ENCODE measurements around the gene PRKCQ.

PRKCQ gene

DNA sequence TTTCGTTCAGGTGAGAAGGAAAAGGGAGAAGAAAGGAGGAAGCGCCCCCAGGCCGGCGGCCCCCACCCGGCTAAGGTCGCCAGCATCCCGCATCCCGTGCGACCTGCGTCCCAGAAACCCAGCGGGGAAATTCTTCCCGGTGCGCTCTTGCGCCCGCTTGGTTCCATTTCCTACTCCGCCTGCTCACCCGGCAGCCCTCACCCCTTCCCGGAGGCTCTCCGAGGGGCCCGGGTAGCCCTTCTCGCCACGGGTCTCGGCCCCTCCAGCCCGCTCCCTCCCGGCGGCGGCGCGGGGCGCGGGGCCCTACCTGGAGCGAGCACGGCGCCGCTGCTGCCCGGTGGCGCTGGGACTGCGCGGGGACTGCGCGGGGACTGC, at the start of gene PRKCQ:
Gene PRKCQ (minus strand): TSS at position 373 of the 375 bp plus-strand sequence. CDS start 65,141 bp downstream, outside the sequence.
- no peaks in the 10 kb centered on the region; the same call in 1 of the 2 replicates for H3K9me3 ChIP-seq (ENCODE audit: control insufficient read depth, insufficient read depth, low read length)
- H3K36me3 ChIP-seq (ENCODE audit: insufficient read depth, low read length), result peaks cover 4% of the 10 kb centered on the region; the same call in 1 of the 2 replicates
- H3K4me1 ChIP-seq (ENCODE audit: insufficient read depth, low read length), result no peaks in the 10 kb centered on the region; the same call in 1 of the 2 replicates
- peak within 1 kb of the TSS; percentile 99 for H3K9ac ChIP-seq (ENCODE audit: low read depth, low read length)

DNA sequence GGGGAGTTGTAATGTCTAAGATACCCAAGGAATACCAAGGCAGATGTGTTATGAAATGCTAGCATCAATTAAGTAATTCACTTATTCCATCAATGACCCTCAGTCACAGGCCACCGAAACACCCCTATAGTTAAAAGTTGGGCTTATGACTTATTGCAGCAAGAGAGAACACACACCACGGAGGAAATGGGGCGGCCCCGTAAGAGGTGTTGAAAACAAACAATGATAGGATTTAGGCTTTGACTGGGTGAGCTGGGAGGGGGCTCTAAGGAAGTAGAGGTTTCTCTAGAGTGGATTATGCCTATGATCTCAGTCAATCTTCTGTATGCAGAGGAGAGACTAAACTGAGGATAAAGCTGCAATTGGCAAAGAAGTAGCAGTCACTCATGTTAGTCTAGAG, 45.4 kb upstream of the PRKCQ start:
- Histone ChIP-seq H3K9ac (ENCODE audit: low read depth, low read length) (no peak overlapping the region), H3K36me3 (ENCODE audit: insufficient read depth, low read length) (no peaks in the 10 kb centered on the region), H3K9me3 (ENCODE audit: control insufficient read depth, insufficient read depth, low read length) (no peaks in the 10 kb centered on the region), H3K4me1 (ENCODE audit: insufficient read depth, low read length) (peaks cover 27% of the 10 kb centered on the region)

DNA sequence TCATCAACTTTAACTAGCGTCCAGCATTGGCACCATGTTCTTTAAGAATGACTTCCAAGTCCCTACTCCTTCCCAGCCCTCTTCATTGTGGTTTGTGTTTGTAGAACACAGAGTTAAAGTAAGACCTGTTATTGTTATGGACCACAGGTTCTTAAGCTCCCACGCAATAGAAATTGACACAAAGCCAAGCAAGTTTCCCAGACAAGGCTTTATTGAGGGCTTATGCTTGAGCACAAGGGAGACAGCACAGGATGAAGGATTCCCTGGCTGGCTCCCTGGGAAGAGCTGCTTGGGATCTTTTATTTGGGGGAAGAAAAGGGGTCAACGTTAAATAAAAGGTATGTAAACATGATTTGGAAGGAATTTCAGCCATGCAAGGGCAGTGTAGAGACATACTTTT, 44.3 kb upstream of the PRKCQ start:
- no peaks in the 10 kb centered on the region for H3K9me3 ChIP-seq (ENCODE audit: control insufficient read depth, insufficient read depth, low read length)
- H3K4me1 ChIP-seq (ENCODE audit: insufficient read depth, low read length), result peaks cover 27% of the 10 kb centered on the region
- H3K9ac ChIP-seq (ENCODE audit: low read depth, low read length), result no peak overlapping the region

DNA sequence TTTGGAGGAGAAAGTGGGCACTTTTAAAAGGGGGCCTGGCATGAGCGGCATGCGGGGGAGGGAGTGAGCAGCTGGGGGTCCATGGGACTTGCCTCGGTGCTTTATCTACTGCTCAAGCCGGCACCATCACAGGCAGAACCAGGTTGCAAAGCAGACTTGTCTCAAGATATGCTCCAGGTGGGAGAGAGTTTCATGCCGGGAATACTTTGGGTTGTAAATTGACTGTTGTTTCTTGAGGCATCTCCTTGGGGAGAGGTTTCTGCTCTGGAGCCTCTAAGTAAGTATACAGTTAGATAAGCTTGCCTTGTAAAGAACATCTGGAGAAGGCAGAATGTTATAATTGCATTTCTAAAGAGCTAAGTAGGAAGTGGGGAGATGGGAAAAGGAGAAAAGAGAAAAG, 42.8 kb upstream of the PRKCQ start:
- peaks cover 20% of the 10 kb centered on the region for H3K4me1 ChIP-seq (ENCODE audit: insufficient read depth, low read length)
- H3K9me3 ChIP-seq (ENCODE audit: control insufficient read depth, insufficient read depth, low read length), result no peaks in the 10 kb centered on the region
- H3K36me3 ChIP-seq (ENCODE audit: insufficient read depth, low read length), result no peaks in the 10 kb centered on the region
- H3K9ac ChIP-seq (ENCODE audit: low read depth, low read length), result no peak overlapping the region

More for the DNA sequence above, 44.3 kb upstream of the PRKCQ start:
- no peaks in the 10 kb centered on the region for H3K36me3 ChIP-seq (ENCODE audit: insufficient read depth, low read length)

DNA sequence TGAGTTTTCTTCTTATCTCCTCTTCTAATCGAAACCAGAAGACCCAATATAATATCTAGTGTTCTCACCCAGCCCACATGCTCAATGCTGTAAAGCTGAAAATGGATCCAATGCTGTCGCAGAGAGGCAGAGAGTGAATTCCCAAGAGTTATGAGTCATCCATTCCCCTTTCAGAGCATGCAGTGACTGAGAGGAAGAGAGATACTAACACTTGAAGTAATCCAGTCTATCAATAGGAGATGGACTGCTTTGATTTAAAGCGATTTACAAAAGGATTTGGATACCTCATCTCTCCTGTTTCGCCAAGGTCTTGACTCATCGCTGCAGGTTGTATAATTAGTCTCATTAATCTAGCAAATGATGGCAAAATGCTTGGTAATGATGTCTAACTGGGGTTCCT, 41.5 kb upstream of the PRKCQ start:
- Histone ChIP-seq H3K4me1 (ENCODE audit: insufficient read depth, low read length) (peaks cover 15% of the 10 kb centered on the region), H3K36me3 (ENCODE audit: insufficient read depth, low read length) (no peaks in the 10 kb centered on the region), H3K9me3 (ENCODE audit: control insufficient read depth, insufficient read depth, low read length) (no peaks in the 10 kb centered on the region), H3K9ac (ENCODE audit: low read depth, low read length) (no peak overlapping the region)

DNA sequence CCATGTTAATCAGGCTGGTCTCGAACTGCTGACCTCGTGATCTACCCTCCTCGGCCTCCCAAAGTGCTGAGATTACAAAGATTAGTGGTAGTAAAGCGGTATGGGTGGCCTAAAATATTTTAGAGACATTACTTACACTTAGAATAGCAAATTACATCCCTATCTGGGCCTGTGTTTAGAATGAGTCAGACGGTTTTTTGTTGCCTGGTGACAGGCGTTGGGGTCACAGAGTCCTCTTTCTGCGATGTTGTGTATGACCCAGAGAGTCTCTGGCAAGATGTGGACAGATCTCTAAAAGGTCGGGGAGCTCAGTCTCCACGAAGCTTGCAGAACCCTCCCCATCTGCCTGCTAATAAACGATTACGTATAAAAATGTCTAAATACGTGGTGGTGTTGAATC, 39.6 kb upstream of the PRKCQ start:
- Histone ChIP-seq H3K36me3 (ENCODE audit: insufficient read depth, low read length) (no peaks in the 10 kb centered on the region), H3K9me3 (ENCODE audit: control insufficient read depth, insufficient read depth, low read length) (no peaks in the 10 kb centered on the region), H3K4me1 (ENCODE audit: insufficient read depth, low read length) (peaks cover 15% of the 10 kb centered on the region), H3K9ac (ENCODE audit: low read depth, low read length) (no peak overlapping the region)

DNA sequence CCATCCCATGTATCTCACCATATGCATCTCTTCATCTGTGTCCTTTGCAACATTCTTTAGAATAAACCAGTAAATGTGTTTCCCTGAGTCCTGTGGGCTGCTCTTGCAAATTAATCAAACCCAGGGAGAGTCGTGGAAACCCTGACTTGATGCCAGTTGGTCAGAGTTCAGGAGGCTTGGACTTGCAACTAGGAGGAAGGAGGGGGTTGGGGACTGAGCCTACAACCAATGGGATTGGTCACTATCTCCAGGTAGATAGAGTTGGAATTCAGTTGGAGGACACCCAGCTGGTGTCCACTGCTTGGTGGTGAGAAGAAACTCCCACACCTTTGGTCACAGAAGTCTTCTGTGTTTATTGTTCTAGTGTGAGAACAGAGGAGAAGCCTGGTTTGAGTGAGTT, 38.3 kb upstream of the PRKCQ start:
- H3K36me3 ChIP-seq (ENCODE audit: insufficient read depth, low read length), result no peaks in the 10 kb centered on the region
- no peak overlapping the region for H3K9ac ChIP-seq (ENCODE audit: low read depth, low read length)
- H3K4me1 ChIP-seq (ENCODE audit: insufficient read depth, low read length), result peaks cover 10% of the 10 kb centered on the region
- peaks cover 6% of the 10 kb centered on the region; the same call in 1 of the 2 replicates for H3K9me3 ChIP-seq (ENCODE audit: control insufficient read depth, insufficient read depth, low read length)

DNA sequence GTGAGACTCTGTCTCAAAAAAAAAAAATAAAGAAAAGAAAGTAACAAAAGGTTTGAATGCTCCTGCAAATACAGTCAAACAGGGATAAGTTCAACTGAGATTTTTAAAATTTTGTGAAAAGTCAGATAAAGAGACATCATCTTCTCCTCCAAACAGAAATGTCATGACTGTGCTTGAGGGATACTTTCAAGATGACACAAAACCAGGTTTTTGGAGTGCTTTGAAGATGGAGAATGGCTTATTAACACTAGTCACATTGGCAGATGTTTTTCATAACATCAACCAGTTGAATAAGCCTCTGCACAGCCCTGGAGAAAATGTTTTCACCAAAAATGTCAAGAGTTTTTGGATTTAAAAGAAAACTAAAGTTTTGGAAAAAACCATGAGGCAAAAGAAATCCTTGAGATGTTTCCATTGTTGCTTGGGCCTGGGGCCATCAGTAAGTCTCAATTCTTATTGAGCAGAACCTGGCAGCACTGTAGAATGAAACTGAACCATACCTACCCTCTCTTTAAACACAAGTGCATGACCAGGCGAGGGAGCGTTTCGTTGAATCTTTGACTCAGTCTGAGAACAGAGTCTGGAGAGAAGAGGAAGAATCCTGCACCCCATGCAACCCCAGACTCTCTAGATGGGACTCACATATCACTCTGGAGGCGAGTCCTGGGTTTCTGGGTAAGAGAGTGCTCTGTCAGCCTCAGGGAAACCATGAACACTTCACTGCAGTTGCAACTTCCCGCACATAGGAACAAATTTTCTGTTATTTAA, 37.4 kb upstream of the PRKCQ start:
- peaks cover 6% of the 10 kb centered on the region; the same call in 1 of the 2 replicates for H3K9me3 ChIP-seq (ENCODE audit: control insufficient read depth, insufficient read depth, low read length)
- H3K4me1 ChIP-seq (ENCODE audit: insufficient read depth, low read length), result peaks cover 10% of the 10 kb centered on the region; the same call in 1 of the 2 replicates
- H3K9ac ChIP-seq (ENCODE audit: low read depth, low read length), result no peak overlapping the region
- no peaks in the 10 kb centered on the region for H3K36me3 ChIP-seq (ENCODE audit: insufficient read depth, low read length)

DNA sequence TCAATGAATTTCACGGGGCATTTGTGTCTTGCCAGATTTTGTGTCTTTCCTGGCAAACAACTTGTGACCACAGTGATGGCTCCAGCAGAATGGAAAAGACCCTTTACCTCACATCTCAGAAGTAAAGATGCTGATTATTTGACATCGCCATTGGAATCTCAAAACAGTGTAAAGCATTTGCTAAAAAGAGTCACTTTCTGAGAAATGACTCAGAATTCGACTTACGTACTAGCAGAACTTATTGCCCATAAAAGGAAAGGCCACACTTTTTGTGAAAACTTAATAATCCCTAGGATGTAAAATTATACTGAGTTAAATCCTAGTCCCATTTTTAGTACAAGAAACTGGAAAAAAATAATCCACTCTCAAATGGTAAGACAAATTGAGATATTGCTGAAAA, 35.9 kb upstream of the PRKCQ start:
- Histone ChIP-seq H3K9ac (ENCODE audit: low read depth, low read length) (no peak overlapping the region), H3K9me3 (ENCODE audit: control insufficient read depth, insufficient read depth, low read length) (peaks cover 6% of the 10 kb centered on the region; the same call in 1 of the 2 replicates), H3K36me3 (ENCODE audit: insufficient read depth, low read length) (no peaks in the 10 kb centered on the region), H3K4me1 (ENCODE audit: insufficient read depth, low read length) (no peaks in the 10 kb centered on the region)

DNA sequence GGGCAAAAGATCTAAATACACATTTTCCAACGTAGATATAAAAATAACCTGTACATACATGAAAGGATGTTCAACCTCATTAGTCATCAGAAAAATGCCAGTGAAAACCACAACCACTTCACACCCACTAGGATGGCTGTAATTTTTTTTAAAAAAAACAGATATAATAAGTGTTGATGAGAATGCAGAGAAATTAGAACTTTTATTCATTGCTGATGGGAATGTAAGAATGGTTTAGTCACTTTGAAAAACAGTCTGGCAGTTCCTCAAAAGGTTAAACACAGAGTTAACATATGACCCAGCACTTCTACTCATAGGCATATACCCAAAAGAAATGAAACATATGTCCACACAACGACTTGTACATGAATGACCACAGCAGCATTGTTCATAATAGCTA, 32.3 kb upstream of the PRKCQ start:
- no peaks in the 10 kb centered on the region for H3K36me3 ChIP-seq (ENCODE audit: insufficient read depth, low read length)
- H3K9me3 ChIP-seq (ENCODE audit: control insufficient read depth, insufficient read depth, low read length), result peaks cover 6% of the 10 kb centered on the region
- no peaks in the 10 kb centered on the region for H3K4me1 ChIP-seq (ENCODE audit: insufficient read depth, low read length)
- H3K9ac ChIP-seq (ENCODE audit: low read depth, low read length), result no peak overlapping the region

DNA sequence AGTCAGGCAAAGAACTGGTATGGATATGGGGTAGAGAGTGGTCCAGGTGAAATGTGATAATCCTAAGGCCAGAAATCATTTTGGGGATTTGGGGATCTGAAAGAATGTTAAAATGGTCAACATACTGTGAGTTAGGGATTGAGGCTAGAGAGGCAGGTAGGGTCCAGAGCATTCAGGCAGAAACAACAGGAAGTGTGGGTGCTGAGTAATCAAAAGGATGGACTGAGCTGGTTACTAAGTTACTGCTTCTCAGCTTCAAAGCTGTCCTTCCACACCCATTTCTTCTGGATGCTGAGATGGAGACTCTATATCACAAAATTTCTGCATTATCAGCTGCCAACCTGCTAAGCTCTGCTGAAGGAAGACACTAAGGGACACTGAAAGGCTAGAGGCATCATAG, 30.6 kb upstream of the PRKCQ start:
- no peak overlapping the region for H3K9ac ChIP-seq (ENCODE audit: low read depth, low read length)
- peaks cover 6% of the 10 kb centered on the region for H3K9me3 ChIP-seq (ENCODE audit: control insufficient read depth, insufficient read depth, low read length)
- H3K36me3 ChIP-seq (ENCODE audit: insufficient read depth, low read length), result no peaks in the 10 kb centered on the region
- no peaks in the 10 kb centered on the region for H3K4me1 ChIP-seq (ENCODE audit: insufficient read depth, low read length)

DNA sequence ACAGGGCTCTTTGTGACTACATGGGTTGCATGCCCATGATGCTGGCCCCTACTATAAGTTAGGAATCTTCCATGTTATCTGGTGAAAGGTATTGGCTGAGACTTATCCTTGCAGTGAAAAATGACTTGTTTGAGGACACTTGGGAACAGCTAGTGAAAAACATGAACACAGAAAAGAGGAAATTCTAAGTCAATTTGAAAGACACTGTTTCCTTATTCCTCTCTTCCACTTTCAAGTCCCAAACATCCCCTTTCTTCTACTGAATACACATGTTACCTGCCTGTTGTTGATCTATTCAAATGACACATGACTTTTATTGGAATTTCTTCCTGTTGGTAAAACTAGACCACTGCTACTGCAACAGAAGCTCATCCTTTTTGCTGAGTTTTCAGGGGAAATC, 29.5 kb upstream of the PRKCQ start:
- Histone ChIP-seq H3K9ac (ENCODE audit: low read depth, low read length) (no peak overlapping the region), H3K36me3 (ENCODE audit: insufficient read depth, low read length) (no peaks in the 10 kb centered on the region), H3K4me1 (ENCODE audit: insufficient read depth, low read length) (no peaks in the 10 kb centered on the region), H3K9me3 (ENCODE audit: control insufficient read depth, insufficient read depth, low read length) (peaks cover 7% of the 10 kb centered on the region)

DNA sequence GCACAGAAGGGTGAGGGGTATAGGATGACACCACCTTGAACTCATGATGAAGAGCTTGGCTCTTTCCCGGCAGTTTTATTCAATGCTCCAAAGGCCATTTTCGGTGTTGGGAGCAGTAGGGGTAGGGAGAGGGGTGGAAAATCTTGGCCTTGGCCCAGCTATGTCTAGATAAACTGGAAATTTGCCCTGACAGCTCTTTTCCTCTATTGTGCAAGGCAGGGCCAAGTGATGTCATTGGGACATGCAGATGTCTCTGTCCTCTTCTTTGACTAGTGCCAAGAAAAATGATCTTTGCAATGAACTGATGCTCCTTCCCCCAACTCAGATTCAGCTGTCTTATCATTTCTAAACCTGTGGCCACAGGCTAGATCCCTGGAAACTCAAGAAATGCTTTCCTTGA, 27.7 kb upstream of the PRKCQ start:
- Histone ChIP-seq H3K36me3 (ENCODE audit: insufficient read depth, low read length) (no peaks in the 10 kb centered on the region), H3K9ac (ENCODE audit: low read depth, low read length) (no peak overlapping the region), H3K4me1 (ENCODE audit: insufficient read depth, low read length) (no peaks in the 10 kb centered on the region), H3K9me3 (ENCODE audit: control insufficient read depth, insufficient read depth, low read length) (peaks cover 4% of the 10 kb centered on the region; the same call in 1 of the 2 replicates)

DNA sequence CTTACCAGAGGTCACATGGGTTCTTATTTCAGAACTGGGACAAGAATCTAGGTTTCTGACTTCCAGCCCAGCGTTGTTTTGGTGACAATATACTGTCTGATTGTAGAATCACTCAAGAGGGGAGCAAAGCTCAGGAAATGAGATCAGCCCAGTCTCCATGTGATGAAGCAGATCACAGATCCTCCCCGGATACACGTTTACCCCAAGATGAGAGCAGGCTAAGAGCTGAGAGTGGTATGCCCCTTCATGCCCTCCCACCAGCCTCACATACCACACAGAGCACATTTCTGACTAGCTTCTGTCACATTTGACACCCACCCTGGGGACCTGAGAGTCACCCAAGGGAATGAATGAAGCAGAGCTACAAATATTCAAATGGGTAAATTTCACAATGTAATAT, 27.1 kb upstream of the PRKCQ start:
- Histone ChIP-seq H3K4me1 (ENCODE audit: insufficient read depth, low read length) (no peaks in the 10 kb centered on the region; the same call in 1 of the 2 replicates), H3K9ac (ENCODE audit: low read depth, low read length) (no peak overlapping the region), H3K36me3 (ENCODE audit: insufficient read depth, low read length) (no peaks in the 10 kb centered on the region), H3K9me3 (ENCODE audit: control insufficient read depth, insufficient read depth, low read length) (peaks cover 4% of the 10 kb centered on the region; the same call in 1 of the 2 replicates)

Measured in ES-I3 (cell line).